GM12864 (cell line): Measurements from ENCODE around the gene IKZF4.
"Not testable (repeated sequence)": the region's sequence is repeated elsewhere in the genome, so short reads cannot be mapped to it uniquely, and the experiment has no call there.

Source experiments
- DNase-seq: peaks from one replicate; pipeline ENCODE4 v3.0.0-alpha.2; 2011; ENCODE audit warnings: low read depth
- H3K4me3 ChIP-seq: 2 replicates; pipeline ENCODE4 v1.5.1; 2011; ENCODE audit warnings: mild to moderate bottlenecking, low read depth, low read length, control low read depth
- TF ChIP-seq, protein P1 (sequence below): IDR thresholded peaks from 2 replicates; pipeline ENCODE4 v1.5.1; 2011; ENCODE audit warnings: low read depth, mild to moderate bottlenecking, moderate library complexity, low read length, control low read depth, inconsistent platforms; ENCODE audit errors: missing control alignments

Gene IKZF4

DNA sequence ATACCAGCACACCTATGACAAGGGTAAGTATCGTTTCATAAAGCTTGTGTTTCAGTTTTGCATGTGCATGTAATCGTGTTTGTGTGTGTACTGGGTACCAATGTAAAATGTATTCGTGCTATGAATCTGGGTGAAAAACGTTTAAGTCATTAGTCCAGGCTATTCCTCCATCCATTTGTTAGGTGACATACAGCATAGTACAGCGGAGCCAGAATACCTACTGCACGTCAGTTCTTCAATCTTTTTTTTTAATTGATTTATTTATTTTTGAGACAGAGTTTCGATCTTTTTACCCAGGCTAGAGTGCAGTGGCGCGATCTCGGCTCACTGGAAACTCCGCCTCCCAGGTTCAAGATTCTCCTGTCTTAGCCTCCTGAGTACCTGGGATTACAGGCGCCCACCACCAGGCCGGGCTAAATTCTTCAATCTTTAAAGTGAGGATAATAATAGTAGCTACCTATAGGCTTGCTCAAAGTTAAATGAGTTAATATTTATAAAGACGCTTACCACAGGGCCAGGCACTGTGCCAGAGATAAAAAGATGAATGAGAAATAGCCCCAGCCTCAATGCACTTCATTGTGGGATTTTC is 20.2 kb downstream of the IKZF4 start:
- DNase-seq = no peak
- TF ChIP-seq, protein P1, sequence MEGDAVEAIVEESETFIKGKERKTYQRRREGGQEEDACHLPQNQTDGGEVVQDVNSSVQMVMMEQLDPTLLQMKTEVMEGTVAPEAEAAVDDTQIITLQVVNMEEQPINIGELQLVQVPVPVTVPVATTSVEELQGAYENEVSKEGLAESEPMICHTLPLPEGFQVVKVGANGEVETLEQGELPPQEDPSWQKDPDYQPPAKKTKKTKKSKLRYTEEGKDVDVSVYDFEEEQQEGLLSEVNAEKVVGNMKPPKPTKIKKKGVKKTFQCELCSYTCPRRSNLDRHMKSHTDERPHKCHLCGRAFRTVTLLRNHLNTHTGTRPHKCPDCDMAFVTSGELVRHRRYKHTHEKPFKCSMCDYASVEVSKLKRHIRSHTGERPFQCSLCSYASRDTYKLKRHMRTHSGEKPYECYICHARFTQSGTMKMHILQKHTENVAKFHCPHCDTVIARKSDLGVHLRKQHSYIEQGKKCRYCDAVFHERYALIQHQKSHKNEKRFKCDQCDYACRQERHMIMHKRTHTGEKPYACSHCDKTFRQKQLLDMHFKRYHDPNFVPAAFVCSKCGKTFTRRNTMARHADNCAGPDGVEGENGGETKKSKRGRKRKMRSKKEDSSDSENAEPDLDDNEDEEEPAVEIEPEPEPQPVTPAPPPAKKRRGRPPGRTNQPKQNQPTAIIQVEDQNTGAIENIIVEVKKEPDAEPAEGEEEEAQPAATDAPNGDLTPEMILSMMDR = no peak
- H3K4me3 ChIP-seq = peak overlapping the region; percentile 92

DNA sequence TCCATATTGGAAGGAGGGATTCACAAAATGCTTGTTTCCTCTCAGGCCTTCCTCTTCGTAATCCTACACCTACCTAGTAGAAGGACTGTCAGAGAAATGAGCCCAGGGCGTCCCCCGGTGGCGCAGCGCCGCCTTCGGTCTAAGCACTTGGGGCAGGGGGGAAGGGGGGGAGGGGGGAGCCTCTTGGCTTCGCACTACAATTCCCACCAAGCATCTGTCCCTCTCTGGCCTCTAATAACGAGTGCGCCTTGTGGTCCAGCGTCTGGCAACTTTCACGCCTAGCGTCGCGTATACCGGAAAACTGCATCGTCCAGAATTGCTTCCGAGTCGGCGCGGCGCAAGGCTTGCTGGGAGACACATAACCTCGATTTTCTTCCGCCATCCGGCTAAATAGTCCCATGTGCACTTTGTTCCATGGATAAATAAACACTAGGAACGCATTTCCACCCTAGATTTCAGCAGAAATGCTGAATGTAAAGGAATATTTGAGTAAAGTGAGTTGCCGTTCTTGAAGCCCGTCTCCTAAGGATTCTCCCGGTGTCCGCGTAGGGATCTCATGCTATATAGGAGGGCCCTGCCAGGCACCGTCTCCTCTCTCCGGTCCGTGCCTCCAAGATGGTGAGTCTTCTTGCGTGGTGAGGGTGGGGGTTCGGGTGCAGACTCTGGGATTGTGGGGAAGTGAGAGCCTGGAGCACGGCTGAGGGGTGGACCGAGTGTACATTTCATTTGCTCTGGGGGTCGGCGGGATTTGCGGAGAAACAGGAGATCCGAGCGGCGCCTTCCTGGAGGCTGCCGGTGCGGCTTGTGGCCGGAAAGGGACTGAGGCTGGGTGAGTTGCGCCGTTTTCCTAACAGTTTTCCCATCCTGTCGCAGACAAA is 20.9 kb downstream of the IKZF4 start, which contains the start of gene RPS26:
Gene RPS26, plus strand, starts transcription at position 367 of the 878 bp plus-strand sequence. Its CDS starts 249 bp downstream, at position 616.
- TF ChIP-seq, protein P1 = peak; percentile 47
- peak within 1 kb of the TSS; percentile 92 for H3K4me3 ChIP-seq
- DNase-seq = peak; percentile 99

DNA sequence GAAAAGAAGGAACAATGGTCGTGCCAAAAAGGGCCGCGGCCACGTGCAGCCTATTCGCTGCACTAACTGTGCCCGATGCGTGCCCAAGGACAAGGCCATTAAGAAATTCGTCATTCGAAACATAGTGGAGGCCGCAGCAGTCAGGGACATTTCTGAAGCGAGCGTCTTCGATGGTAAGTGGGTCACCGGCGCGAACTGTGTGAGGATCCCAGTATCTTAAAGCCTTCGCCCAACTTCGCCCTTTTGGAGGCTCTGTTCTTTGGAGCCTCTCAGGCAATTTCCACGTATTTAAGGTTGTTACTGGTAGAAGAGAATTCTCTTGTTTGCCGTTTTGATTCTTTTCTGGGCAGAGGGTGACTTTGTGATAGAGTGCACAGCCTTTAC is 21.6 kb downstream of the IKZF4 start:
- H3K4me3 ChIP-seq = peak overlapping the region; percentile 92
- not testable (repeated sequence) for DNase-seq

DNA sequence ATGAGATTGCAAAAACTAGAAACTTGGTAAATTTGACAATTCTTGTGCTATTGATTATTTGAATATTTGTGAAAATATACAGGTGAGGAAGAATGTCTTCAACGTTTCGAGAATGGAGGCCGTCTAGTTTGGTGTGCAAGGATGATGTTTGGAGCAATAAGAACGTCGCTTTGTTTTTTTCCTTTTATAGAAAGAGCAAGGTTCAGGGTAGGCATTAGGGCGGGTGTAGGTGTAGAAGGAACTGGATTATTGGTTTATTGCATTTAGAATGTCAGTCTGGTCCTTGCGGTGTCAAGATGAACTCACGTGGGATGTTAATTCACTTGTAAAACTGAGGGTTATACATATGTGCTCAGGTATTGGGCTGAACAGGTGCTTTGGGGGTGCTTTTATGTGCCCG is 22.0 kb downstream of the IKZF4 start:
- DNase-seq = no peak
- H3K4me3 ChIP-seq = peak overlapping the region; percentile 92
- TF ChIP-seq, protein P1 = no peak

DNA sequence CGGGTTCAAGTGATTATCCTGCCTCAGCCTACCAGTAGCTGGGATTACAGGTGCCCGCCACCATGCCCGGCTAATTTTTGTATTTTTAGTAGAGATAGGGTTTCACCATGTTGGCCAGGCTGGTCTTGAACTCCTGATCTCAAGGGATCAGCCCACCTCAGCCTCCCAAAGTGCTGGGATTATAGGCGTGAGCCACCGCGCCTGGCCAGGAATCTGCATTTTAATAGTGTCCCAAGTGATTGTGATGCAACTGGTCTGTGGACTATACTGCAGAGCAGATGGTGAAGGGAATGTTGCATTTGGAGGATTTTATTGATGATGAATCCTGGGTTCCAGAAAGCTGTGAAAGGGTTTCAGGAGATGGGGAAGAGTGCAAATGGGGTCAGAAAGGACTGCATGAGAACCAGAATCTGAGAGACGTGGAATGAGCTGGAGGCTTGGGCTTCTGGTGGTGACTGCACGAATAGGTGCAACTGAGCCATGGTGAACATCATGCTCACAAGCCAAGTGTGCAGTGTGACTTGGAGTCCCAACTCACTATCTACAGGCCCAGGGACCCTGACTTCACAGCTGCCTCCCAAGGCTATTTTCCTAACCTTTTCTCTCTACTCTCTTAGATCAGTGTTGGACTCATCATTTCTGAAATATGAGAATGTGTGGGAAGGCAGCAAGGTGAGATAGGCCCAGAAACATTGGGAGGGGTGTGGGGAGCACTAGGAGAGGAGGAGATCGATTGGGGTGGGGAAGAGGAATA is 25.4 kb downstream of the IKZF4 start:
- no peak overlapping the region for H3K4me3 ChIP-seq
- TF ChIP-seq, protein P1 = no peak
- no peak for DNase-seq

DNA sequence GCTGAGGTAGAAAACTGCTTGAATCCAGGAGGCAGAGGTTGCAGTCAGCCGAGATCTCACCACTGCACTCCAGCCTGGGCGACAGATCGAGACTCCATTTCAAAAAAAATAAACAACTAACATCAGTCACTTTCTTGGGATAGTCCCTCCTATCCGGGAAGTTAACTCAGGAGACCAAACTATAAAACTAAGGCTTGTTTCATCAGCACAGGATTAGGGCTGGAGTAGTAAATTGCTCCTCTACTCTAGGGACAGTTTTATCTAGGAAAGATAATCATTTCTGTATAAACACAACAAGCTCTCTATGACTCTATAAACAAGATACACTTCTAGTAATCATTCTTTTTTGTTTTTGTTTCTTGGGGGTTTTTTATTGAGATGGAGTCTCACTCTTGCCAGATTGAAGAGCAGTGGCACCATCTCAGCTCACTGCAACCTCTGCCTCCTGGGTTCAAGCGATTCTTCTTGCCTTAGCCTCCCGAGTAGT is 32.6 kb downstream of the IKZF4 start:
- no peak overlapping the region for H3K4me3 ChIP-seq
- DNase-seq = no peak
- TF ChIP-seq, protein P1 = no peak

DNA sequence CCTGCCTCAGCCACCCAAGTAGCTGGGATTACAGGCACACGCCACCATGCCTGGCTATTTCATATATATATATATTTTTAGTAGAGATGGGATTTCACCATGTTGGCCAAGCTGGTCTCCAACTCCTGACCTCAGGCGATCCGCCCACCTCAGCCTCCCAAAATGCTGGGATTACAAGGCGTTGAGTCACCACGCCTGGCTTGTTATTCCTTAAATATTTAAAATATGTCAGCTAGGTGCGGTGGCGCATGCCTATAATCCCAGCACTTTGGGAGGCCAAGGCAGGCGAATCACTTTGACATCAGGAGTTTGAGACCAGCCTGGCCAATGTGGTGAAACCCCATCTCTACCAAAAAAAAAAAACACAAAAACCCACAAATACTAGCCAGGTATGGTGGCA is 39.1 kb downstream of the IKZF4 start:
- H3K4me3 ChIP-seq, DNase-seq: not testable (repeated sequence)
